Limb (tissue), 2 donors: ENCODE data around the gene SNX30.

Experiments used
- DNase-seq, 2 donors: peaks; one replicate each; pipeline ENCODE4 v3.0.0-alpha.2; 2016; ENCODE audit errors: extremely low spot score in 2 of 2

SNX30 gene

GRCh38 chr9:112858005-112858404 lies 107.4 kb downstream of the SNX30 start:
- DNase-seq, result no peak

- DNase-seq, result no peak
Measured at GRCh38 chr9:112858625-112859147, 108.1 kb downstream of the SNX30 start.

- no peak for DNase-seq
Measured at GRCh38 chr9:112860451-112860850, 109.9 kb downstream of the SNX30 start.

GRCh38 chr9:112861155-112861554 lies 110.6 kb downstream of the SNX30 start:
- no peak for DNase-seq

- no peak for DNase-seq
Measured at GRCh38 chr9:112861638-112862555, 111.3 kb downstream of the SNX30 start.

- DNase-seq, result no peak
Measured at GRCh38 chr9:112863214-112863613, 112.7 kb downstream of the SNX30 start.

- DNase-seq, result no peak
Measured at GRCh38 chr9:112863746-112864145, 113.2 kb downstream of the SNX30 start.

GRCh38 chr9:112864403-112864802 lies 113.8 kb downstream of the SNX30 start:
- no peak for DNase-seq

- DNase-seq, result no peak
Measured at GRCh38 chr9:112864982-112865381, 114.4 kb downstream of the SNX30 start.

- no peak for DNase-seq
Measured at GRCh38 chr9:112866662-112867274, 116.2 kb downstream of the SNX30 start.

GRCh38 chr9:112867275-112867991 lies 116.9 kb downstream of the SNX30 start:
- no peak for DNase-seq

- no peak for DNase-seq
Measured at GRCh38 chr9:112868461-112868860, 117.9 kb downstream of the SNX30 start.

GRCh38 chr9:112869041-112869529 lies 118.5 kb downstream of the SNX30 start:
- peak in 1 of 2 donors; percentile 36 for DNase-seq

- DNase-seq, result no peak
Measured at GRCh38 chr9:112869917-112870316, 119.4 kb downstream of the SNX30 start.

GRCh38 chr9:112870556-112870955 lies 120.0 kb downstream of the SNX30 start:
- no peak for DNase-seq

- DNase-seq, result no peak
Measured at GRCh38 chr9:112872019-112872418, 121.5 kb downstream of the SNX30 start.

- DNase-seq, result no peak
Measured at GRCh38 chr9:112873773-112874405, 123.3 kb downstream of the SNX30 start.

- no peak for DNase-seq
Measured at GRCh38 chr9:112878752-112879151, 128.2 kb downstream of the SNX30 start.

GRCh38 chr9:112880650-112881049 lies 130.1 kb downstream of the SNX30 start:
- no peak for DNase-seq

- DNase-seq, result no peak
Measured at GRCh38 chr9:112881331-112881730, 130.8 kb downstream of the SNX30 start.

- DNase-seq, result no peak
Measured at GRCh38 chr9:112884101-112884500, 133.5 kb downstream of the SNX30 start.
